ENCODE data around the gene TMEM158. TPM values are rescaled to one million over a fixed set of nuclear protein-coding genes. Genes with fewer than 3 reads are reported as not detected.

Gene TMEM158
- total RNA-seq, 1 donor from 2014 or later, result 1.2 TPM

GRCh38 chr3:45258317-45258716 lies 32.2 kb upstream of the TMEM158 start:
- TF ChIP-seq POLR2A (IDR thresholded peaks at IDR 0.05) (no peak), POLR2AphosphoS5 (IDR thresholded peaks at IDR 0.05; ENCODE audit: insufficient read depth in 1 of 2, low read depth in 1 of 2) (no peak), CTCF (IDR thresholded peaks at IDR 0.05) (no peak)
- Histone ChIP-seq H3K9me3 (no peaks in the 10 kb centered on the region), H3K4me3 (no peak overlapping the region), H3K27me3 (no peaks in the 10 kb centered on the region), H3K4me1 (no peaks in the 10 kb centered on the region), H3K27ac (no peak overlapping the region), H3K36me3 (no peaks in the 10 kb centered on the region)
- intact Hi-C loops (cut with DNase I), result no loop called here
- no peak for DNase-seq (ENCODE audit: extremely low spot score in 2 of 2)

- Histone ChIP-seq H3K27me3 (no peaks in the 10 kb centered on the region), H3K27ac (no peak overlapping the region), H3K4me1 (no peaks in the 10 kb centered on the region), H3K36me3 (no peaks in the 10 kb centered on the region), H3K4me3 (no peak overlapping the region), H3K9me3 (no peaks in the 10 kb centered on the region)
- TF ChIP-seq POLR2AphosphoS5 (IDR thresholded peaks at IDR 0.05; ENCODE audit: insufficient read depth in 1 of 2, low read depth in 1 of 2), result no peak
- TF ChIP-seq CTCF (IDR thresholded peaks at IDR 0.05), result no peak
- no peak for TF ChIP-seq POLR2A (IDR thresholded peaks at IDR 0.05)
- intact Hi-C loops (cut with DNase I), result no loop called here
- no peak for DNase-seq (ENCODE audit: extremely low spot score in 2 of 2)
Measured at GRCh38 chr3:45253316-45253715, 27.2 kb upstream of the TMEM158 start.

DNA sequence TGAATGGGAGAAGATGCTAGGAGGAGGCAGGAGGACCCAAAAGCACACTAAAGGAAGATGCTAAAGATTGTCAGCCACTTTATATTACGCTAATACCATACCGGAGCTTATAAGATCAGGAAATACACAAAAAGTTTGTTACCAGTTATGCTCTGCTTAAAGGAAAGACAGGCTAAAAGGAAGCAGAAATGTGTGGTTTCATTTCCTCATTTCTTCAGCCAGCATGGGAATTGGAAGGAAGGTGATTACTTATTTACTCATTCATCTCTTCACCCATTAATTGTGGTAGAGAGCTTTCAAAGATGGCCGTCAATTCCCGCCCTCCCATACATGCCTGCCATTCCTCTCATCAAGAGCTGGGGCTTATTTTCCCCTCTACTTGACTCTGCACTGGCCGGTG lies 26.7 kb upstream of the TMEM158 start:
- H3K36me3 ChIP-seq, result no peaks in the 10 kb centered on the region
- H3K27ac ChIP-seq, result no peak overlapping the region
- no peaks in the 10 kb centered on the region for H3K27me3 ChIP-seq
- TF ChIP-seq CTCF (IDR thresholded peaks at IDR 0.05) (no peak), POLR2A (IDR thresholded peaks at IDR 0.05) (no peak), POLR2AphosphoS5 (IDR thresholded peaks at IDR 0.05; ENCODE audit: insufficient read depth in 1 of 2, low read depth in 1 of 2) (no peak)
- no peaks in the 10 kb centered on the region for H3K4me1 ChIP-seq
- no peak for DNase-seq (ENCODE audit: extremely low spot score in 2 of 2)
- no peak overlapping the region for H3K4me3 ChIP-seq
- intact Hi-C loops (cut with DNase I), result no loop called here
- no peaks in the 10 kb centered on the region for H3K9me3 ChIP-seq

GRCh38 chr3:45249391-45249790 lies 23.3 kb upstream of the TMEM158 start:
- intact Hi-C loops (cut with DNase I), result no loop called here
- Histone ChIP-seq H3K4me3 (no peak overlapping the region), H3K4me1 (no peaks in the 10 kb centered on the region), H3K9me3 (no peaks in the 10 kb centered on the region), H3K27me3 (no peaks in the 10 kb centered on the region), H3K27ac (no peak overlapping the region), H3K36me3 (no peaks in the 10 kb centered on the region)
- no peak for DNase-seq (ENCODE audit: extremely low spot score in 2 of 2)
- TF ChIP-seq CTCF (IDR thresholded peaks at IDR 0.05), result no peak
- no peak for TF ChIP-seq POLR2A (IDR thresholded peaks at IDR 0.05)
- TF ChIP-seq POLR2AphosphoS5 (IDR thresholded peaks at IDR 0.05; ENCODE audit: insufficient read depth in 1 of 2, low read depth in 1 of 2), result no peak

GRCh38 chr3:45246241-45246640 lies 20.2 kb upstream of the TMEM158 start:
- Histone ChIP-seq H3K4me3 (no peak overlapping the region), H3K27ac (no peak overlapping the region), H3K4me1 (no peaks in the 10 kb centered on the region), H3K27me3 (no peaks in the 10 kb centered on the region), H3K9me3 (no peaks in the 10 kb centered on the region), H3K36me3 (no peaks in the 10 kb centered on the region)
- no peak for TF ChIP-seq CTCF (IDR thresholded peaks at IDR 0.05)
- no peak for TF ChIP-seq POLR2A (IDR thresholded peaks at IDR 0.05)
- TF ChIP-seq POLR2AphosphoS5 (IDR thresholded peaks at IDR 0.05; ENCODE audit: insufficient read depth in 1 of 2, low read depth in 1 of 2), result no peak
- intact Hi-C loops (cut with DNase I), result no loop called here
- DNase-seq (ENCODE audit: extremely low spot score in 2 of 2), result no peak

Measured in vagina (tissue), 2 donors.